Activated CD8-positive, alpha-beta memory T cell treated with anti-CD3 and anti-CD28 coated beads for 1 hour (primary cell): Measurements from ENCODE around the gene PLPP4.

ENCODE experiments used
- DNase-seq, 2 donors: peaks; one replicate each; pipeline ENCODE4 v3.0.0-alpha.2; 2020; ENCODE audit warnings: low read depth in 1 of 2; ENCODE audit errors: extremely low read depth in 1 of 2

Gene PLPP4

DNA sequence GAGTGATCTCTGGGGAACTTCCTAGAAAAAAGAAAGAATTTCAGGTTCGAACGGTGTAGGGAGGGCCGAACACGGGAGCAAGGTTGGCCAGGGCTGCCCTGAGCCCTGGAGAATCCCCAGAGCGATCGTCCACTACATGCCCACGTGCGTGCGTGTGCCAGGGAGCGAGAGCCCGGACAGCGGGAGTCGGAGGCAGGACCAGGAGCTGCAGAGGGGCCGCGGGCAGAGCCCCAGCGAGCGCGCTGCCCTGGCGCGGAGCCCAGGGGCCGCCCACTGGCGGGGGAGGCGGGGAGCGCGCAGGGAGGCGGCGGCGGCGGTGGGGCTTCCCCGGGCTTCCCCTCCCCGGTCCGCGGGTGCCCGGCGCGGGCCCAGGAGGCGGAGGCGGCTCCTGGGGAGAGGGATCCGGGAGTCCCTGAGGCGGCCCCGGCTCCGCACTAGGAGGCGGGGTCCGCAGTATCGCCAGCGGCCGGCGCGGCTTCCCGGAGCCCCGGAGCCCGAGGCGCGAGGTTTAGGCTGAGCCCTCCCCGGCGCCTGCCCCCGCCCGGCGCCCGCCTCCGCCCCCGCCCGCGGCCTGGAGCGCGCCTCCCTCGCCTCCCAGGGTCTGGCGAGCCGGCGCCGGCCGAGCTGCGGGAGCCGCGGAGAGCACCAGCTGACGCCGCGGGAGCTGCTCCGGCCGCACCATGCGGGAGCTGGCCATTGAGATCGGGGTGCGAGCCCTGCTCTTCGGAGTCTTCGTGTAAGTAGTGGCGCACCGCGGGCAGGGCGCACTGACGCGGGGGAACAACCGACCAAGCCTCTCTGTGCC lies at the start of gene PLPP4:
PLPP4 (plus strand) TSS at position 602 of the 805 bp plus-strand sequence; CDS start at position 681, 79 bp downstream.
- no peak for DNase-seq

DNA sequence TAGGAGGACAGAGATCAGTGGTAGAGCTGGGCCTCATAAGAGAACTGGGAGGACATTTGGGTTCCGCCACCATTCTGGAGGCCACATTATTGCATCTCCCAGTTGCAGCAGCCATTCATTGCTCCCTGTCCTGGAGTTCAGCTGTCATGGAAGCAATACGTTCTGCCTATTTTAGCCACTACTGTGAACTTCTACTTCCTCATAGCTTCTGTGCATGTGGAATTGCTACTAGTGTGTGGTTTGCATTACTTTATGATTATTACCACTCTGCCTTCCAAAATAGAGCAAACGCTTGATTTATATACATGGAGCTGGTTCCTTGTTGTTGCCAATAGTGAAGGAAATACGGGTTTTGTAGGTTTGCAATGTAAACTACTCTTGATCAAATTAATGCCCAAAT lies 47.2 kb upstream of the PLPP4 start:
- DNase-seq = no peak

DNA sequence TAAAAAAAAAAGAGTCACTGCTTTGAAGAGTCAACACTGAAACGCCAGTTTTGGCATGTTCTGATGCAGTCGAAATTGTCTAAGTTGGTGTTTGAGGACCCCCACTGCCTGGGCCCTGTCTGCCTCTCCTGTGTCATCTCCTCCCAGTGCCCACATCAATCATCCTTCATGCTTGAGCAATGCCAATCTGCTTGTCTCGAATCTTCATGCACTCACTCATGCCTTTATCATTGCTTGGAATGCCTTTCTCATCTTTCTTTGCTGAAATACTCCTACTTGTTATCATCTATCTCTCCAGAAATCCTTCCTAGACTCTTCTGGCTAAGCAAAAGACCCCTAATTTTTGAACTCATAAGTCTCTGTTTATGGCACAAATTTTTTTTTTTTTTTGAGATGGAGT lies 42.1 kb upstream of the PLPP4 start:
- DNase-seq = no peak

DNA sequence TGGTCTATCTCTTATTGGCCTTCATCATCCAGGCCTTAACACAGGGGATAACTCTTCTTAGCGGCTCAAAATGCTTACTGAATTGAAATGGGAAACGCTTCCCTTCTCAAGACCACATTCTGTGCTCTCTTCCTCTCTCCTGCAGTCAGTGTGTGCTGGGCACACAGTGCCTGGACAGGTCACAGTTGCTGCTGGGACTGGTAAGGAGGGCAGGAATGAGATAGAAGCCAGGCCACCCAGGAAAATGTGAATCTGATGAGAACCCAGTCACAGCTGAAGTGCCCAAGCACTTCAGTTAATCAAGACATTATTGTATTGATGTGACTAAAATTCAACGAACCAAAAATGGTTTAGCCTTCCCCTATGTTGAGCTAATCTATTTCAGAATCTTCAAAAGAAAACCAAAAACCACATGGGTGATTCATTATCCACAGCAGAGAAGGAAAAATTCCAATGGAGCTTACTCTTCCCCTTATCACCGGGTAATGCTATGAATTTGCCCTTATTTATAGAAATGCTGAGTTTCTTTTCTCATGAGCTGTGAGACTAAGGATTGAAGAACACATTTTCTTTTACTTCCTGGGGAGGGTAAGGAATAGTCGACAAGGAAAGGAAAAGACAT lies 41.2 kb upstream of the PLPP4 start:
- no peak for DNase-seq

DNA sequence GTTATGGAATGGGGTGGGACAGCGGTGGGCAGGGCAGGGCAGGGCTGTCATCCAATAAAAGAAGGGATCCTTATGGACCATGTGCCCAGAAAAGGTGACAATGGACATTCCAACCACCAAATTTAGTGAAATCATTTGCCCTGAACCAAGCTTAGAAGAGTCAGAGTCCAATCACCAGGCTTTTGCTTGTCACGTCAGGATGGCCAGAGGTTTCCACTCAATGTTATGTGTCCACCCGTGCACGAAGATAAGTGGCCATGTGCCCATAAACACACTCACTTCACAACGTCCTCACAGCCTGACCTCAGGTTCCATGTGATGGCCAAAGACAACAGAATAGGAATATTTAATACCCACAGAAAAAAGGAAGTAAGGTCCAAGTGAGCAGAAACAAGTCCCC lies 36.6 kb upstream of the PLPP4 start:
- no peak for DNase-seq

DNA sequence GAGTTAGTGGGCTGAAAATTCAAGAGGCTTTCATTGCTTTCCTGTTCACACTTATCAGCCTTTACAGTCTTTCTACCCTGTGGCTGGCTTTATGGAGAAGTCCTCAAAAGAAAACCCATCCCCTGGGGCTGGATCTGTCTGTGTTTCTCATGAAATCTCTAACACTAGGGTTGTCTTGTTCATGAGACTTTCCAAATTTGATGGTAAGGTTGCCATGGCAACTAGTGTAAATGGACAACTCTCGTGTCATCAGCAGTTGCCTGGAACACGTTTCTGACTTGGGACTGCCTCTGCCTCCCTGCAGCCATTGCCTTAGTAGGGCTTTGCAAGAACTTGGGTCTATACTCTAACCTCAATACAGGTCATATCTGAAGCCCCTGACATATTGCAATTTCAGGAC lies 35.8 kb upstream of the PLPP4 start:
- no peak for DNase-seq

DNA sequence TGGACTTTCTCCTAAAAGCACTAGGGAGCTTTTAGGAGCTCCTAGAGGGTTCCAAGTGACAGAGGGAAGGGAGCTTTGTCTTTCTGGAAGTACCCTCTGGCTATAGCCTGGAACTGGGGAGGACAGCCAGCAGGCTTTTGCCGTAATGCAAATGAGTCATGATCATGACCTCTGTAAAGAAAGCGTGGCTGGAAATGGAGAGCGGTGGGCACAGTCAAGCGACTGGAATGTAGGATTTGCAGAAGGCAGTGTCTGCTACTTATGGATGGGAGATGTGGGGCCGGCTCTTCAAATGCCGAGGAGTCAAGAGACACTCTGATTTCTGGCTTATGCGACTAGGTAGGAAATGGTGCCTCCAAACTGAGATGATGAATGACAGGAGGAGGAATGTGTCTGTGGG lies 34.6 kb upstream of the PLPP4 start:
- DNase-seq = no peak

DNA sequence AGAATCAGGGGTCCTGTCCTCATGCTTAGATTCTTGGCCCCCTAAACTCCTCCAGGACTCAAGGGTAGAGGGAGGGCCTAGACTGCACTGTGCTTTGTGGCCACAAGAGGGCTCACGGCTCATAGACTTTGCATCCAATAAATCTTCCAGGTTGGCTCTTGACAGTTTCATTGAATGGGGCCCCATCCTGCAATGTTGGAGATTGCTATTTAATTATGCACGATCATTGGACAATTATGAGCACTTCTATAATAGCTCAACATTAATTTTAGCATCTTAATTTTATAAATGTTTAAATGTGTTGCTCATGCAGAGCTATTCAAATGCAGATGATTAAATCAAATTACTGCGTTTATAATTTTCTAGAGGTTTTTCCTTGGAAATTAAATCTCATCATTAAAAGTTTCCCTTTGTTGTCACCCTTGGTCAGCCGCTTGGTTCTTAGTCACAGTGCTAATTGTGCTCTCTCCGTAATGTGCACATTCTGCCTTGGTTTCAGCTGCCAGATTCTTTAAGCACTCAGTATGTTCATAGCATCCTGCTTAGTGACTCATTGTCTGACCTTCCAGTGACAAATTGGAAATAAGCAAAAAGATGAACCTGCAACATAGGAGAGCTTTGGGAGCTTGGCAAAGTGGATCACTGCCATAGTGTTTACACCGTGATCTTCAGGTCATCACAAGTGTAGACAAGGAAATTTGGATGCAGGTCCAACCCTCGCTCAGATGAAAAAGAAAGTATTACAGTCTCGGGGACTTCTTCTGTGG lies 33.4 kb upstream of the PLPP4 start:
- no peak for DNase-seq

DNA sequence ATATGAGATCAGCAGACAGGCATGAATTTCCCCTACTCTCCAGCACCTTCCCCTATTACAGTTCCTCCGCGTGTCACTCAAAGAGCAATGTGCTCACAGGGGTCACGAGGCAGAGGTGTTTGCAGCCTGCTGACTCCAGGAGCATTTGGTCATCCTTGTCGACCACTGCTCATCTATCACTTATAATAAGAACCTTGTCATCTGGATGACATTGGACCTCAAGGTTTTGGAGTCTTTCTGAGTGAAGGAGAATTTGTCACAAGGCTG lies 32.9 kb upstream of the PLPP4 start:
- no peak for DNase-seq

DNA sequence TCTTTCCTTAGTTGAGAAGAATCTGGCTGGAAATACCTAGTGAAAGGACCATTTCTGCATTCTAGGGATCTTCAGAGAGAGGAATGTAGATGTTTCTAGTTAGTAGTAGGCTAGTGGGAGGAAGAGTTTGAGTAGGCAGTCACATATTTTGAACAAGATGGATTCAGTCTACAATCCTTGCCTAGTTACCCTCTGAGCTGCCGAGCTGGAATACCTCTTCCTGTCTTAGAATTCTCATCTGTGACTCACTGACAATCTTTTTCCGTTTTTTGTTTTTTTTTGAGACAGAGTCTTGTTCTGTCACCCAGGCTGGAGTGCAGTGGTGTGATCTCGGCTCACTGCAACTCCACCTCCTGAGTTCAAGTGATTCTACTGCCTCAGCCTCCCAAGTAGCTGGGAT lies 30.7 kb upstream of the PLPP4 start:
- DNase-seq = no peak

DNA sequence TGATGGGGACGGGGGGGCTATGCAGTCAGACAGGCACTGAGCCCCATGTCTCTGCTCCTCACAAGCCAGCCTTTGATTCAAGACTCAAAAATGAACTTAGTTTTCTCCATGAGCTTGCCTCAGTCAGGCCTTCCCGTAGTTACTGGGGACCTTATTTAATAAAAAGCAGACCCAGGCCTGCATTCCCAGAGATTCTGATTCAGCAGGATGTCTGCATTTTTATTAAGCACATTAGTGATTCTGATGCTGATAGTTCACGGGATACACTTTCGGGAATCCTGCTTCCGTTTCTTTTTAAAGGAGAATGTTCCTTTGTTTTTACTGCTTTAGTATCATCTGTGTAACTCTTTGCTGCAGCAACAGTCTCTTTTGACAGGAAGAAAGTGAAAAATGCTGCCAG lies 28.3 kb upstream of the PLPP4 start:
- no peak for DNase-seq

DNA sequence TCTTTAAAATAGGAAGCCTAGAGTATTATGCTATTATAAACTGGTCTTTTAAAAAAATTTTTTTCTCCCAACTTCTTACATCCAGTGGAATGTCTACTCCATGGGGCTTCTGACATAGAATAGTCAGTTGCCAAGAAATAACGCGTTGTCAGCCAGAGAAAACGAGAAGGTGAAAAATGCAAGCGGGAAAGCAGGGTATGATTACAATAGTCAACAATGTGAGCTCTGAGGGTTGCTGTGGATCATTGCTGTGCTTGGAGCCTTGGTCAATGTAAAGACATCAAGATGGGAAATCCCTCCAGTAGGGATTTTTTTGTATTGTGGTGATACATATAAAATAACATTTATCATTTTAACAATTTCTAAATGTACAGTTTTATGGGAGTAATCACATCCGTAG lies 27.6 kb upstream of the PLPP4 start:
- DNase-seq = no peak

DNA sequence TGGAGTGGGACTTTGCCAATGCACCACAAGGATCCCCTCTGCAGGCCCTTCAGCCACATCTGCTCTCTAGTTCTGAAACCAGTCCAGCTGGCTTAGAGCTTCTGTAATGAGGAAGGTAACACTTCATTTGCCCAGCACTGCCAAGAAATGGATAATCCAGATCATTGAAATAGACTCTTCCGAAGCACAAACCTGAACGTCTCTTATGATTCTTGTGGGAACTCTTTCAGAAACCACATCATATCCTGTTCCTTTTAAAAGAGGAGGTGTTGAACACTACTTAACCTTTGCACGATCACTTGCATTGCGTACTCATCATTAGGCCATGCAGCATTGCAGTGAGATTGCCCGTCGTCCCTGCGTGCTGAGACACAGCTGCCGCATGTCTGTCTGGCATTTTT lies 25.8 kb upstream of the PLPP4 start:
- DNase-seq = no peak

DNA sequence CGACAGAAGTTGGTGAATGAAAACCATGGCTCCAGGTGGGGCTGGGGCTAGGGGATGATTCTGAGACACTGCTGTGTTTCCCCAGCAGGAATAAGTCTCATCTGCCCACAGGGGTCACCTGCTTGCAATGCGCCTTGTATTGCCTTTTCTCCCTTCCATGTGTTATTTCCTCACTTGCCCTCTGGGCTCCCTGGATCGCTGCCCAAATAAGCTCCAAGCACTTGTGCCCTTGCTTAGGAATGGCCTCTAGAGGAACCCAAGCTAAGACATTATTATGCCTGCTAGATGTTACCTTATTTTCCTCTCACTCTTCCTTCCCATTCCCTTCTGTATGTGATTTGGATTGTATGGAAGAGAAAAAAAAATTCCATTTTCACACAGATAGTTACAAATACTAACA lies 24.8 kb upstream of the PLPP4 start:
- DNase-seq = no peak

DNA sequence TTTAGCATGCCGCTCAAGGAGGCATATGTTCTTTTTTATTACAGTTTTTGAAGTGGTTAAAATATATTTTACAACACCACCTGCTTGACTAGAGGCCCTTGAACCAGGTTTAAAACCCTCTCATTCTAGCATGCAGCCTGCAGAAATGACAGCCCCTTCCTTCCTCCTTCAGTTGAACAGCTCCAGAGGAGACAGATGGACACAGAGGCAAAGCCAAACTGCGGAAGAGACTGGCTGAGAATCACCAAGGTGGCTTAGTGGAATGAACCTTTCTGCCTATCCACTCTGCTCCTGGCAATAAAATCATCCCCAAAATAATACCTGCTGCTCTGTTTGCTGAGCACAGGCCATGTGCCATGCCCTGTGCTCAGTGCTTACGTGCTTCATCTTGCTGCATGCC lies 23.9 kb upstream of the PLPP4 start:
- DNase-seq = no peak

DNA sequence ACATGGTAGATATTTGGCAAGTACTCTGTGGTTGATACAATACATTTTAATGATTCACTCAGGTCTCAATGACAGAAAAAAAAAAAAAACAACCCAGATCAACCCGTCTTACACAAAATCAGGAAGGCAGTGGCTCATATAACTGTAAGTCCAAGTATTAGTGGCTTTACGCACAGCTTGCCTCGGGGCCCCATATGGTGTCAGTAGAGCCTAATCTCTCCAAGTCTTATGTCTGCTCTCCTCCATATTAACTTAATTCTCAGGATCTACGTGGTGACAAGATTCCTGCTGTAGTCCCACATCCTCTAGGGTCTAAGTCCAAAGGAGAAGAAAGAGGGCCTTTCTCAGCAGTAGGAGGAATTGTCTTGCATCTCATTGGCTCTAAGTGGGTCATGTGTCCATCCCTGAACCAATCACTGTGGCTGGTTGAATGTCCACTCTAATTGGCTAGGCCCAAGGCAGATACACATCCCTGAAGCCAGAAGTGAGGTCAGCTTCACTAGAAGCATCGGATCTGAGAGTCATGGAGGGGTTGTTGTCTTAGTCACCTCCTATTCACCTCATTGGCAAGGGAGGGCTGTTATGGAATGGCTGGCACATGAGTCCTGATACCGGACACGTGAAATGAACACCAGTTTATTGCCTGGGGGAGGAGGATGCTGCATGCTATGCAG lies 20.5 kb upstream of the PLPP4 start:
- no peak for DNase-seq

DNA sequence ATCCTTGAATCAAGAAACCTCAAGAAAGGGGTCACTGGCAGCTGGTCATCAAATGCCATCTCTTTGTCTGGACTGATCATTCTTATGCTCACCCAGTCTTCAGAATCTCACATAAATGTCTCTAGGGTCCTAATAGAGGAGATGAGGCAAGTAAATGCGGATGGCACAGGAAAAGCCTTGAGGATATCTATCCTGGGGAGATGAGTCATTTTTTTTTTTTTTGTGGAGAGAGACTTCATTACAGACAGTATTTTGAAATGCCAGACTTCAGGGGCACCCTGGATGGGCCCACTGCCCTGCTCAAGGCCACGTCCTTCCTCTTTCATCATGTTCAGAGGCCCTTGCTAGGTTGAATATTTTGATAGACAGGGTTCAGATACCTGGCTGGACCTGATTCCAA lies 19.5 kb upstream of the PLPP4 start:
- no peak for DNase-seq

DNA sequence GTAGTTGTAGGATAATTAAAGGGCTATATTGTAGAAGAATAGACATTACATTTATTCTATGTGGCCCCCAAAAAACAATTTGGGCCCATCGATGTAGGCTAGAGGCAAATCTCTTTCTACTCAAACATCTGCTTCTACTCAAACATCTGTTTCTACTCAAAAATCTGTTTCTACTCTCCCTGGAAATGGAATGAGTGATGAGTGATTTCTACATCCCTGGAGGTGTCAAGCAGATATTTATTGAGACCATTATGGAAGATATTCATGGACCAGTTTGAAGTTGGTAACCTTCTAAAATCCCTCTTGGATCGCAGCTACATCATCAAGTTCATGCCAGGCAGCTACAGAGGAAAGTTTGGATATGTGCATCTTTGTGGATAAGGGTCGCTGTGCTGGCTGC lies 5.1 kb upstream of the PLPP4 start:
- DNase-seq = no peak

DNA sequence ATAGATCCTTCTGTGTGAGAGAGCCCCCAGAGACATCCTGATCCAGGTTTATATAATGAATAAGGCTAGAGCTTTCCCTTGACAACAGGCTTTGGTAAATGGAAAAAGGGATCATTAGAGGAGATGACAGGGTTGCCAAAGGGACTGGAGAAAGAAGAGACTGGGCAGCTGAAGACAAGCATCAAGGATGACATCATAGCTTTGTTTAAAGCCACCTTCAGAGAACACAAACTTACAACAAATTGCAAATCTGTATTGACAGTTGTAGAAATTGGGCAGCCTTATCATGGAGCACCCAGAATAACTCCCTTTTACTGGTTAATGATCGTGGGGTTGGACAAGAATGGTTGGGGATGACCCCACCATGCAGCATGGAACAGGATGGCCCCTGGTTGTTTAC lies 3.7 kb upstream of the PLPP4 start:
- no peak for DNase-seq

DNA sequence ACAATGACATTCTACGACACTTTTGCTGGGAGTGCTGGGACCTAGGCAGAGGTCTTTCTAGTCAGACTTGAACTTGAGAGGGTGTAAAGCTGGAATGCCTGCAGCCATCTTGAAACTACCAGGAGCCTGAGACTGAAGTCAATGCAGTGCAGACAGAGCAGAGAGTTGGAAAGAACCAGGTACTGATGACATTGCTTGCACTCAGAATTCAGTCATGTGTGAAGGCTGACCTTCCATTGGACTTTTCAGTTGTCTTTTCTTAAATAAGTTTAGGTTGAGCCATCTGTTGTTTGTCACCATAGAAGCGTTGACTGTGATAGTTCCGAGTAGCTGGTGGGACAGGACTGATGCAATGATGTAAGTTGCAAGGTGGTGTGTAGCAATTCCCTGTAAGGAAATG lies 3.1 kb upstream of the PLPP4 start:
- DNase-seq = no peak

DNA sequence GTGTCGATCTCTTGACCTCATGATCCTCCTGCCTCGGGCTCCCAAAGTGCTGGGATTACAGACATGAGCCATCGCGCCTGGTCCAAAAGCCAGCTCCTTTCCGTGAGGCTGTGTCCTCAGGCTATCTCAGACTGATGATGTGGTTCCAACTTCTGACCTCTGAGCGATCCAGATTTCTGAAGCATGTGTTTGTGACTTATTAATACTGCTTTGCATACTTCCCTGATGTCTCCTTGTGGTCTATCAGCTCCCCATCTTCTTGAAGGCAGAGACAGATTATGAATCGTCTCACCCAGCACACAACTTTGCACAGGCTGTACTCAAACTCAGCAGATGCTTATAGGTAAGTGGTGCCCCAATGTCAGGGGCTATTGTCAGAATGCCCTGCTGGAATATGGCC lies 2.0 kb upstream of the PLPP4 start:
- no peak for DNase-seq

DNA sequence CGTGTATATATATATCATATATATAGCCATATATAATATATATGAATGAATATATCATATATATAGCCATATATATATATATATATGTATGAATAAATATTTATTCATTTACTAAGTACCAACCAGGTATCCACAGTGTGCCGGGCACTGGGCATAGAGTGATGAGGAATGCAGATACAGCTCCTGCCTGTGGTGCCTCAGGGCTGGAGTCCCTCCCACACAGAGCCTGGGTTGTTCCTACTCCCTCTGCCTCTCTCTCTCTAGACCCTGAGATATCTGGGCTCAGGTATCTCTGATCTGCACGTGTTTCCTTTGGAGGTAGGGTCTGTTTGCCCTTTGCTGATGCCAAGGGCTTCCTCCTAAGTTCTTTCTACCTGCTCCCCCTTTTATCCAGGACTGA lies 1.4 kb upstream of the PLPP4 start:
- no peak for DNase-seq
